Endodermal cell (in vitro differentiated cells): ENCODE measurements around the gene TRPV6. TPM values are rescaled to one million over a fixed set of nuclear protein-coding genes. Genes with fewer than 3 reads are reported as not detected.

ENCODE experiments used
- DNase-seq: peaks from one replicate; pipeline ENCODE4 v3.0.0-alpha.2; 2017
- H3K27ac ChIP-seq: 2 replicates; pipeline ENCODE4 v1.5.1; 2013; ENCODE audit warnings: mild to moderate bottlenecking, low read depth, low read length, moderate library complexity
- H3K27me3 ChIP-seq: 2 replicates; pipeline ENCODE4 v1.6.1; 2013; ENCODE audit warnings: mild to moderate bottlenecking, low read length, moderate library complexity; ENCODE audit not compliant: insufficient read depth, control insufficient read depth, poor library complexity, severe bottlenecking
- H3K36me3 ChIP-seq: 2 replicates; pipeline ENCODE4 v1.7.0; 2013; ENCODE audit warnings: mild to moderate bottlenecking, low read length, moderate library complexity; ENCODE audit not compliant: control insufficient read depth, insufficient read depth
- H3K4me1 ChIP-seq: one replicate; pipeline ENCODE4 v1.7.0; 2013; ENCODE audit warnings: low read length; ENCODE audit not compliant: control insufficient read depth, insufficient read depth
- H3K4me3 ChIP-seq: 2 replicates; pipeline ENCODE4 v1.5.1; 2013; ENCODE audit warnings: mild to moderate bottlenecking, low read length, moderate library complexity
- H3K9ac ChIP-seq: 2 replicates; pipeline ENCODE4 v1.6.1; 2013; ENCODE audit warnings: mild to moderate bottlenecking, low read length, moderate library complexity; ENCODE audit not compliant: poor library complexity, severe bottlenecking; ENCODE audit errors: extremely low read depth
- H3K9me3 ChIP-seq: 2 replicates; pipeline ENCODE4 v1.6.1; 2013; ENCODE audit warnings: mild to moderate bottlenecking, low read length, moderate library complexity; ENCODE audit not compliant: control insufficient read depth
- H3K27ac Mint-ChIP-seq: 2 replicates; pipeline ENCODE4 v1.8.0; 2020; ENCODE audit warnings: mixed read lengths
- H3K27me3 Mint-ChIP-seq: 2 replicates; pipeline ENCODE4 v1.8.0; 2021; ENCODE audit warnings: mild to moderate bottlenecking, mixed read lengths; ENCODE audit not compliant: insufficient read depth
- H3K36me3 Mint-ChIP-seq: 2 replicates; pipeline ENCODE4 v1.8.0; 2020; ENCODE audit warnings: low read depth, mixed read lengths
- H3K4me1 Mint-ChIP-seq: 2 replicates; pipeline ENCODE4 v1.8.0; 2020; ENCODE audit warnings: mixed read lengths
- H3K4me3 Mint-ChIP-seq: 2 replicates; pipeline ENCODE4 v1.8.0; 2020; ENCODE audit warnings: mild to moderate bottlenecking, moderate library complexity, mixed read lengths
- H3K9me3 Mint-ChIP-seq: 2 replicates; pipeline ENCODE4 v1.8.0; 2020; ENCODE audit warnings: mild to moderate bottlenecking, mixed read lengths
- WGBS, 2 experiments: methylation state at CpG; one replicate each; pipeline versions ENCODE4 v1.1.5 to v1.1.7; 2013; ENCODE audit warnings: missing lambda C conversion rate in 2 of 2, mixed read lengths in 1 of 2; ENCODE audit not compliant: insufficient coverage in 1 of 2, insufficient read length in 1 of 2; 5-methylcytosine and 5-hydroxymethylcytosine counted together
- long read RNA-seq, 4 experiments: library from polyadenylated mRNA in 2 of 4; library from RNA in 1 of 4; library from capped mRNA in 1 of 4; stranded (forward) in 3 of 4; unstranded in 1 of 4; transcript quantifications; one replicate each; pipeline ENCODE4 v2.0.0, GENCODE V29; 2020 to 2021; ENCODE audit warnings: inconsistent platforms in 1 of 4
- polyA plus RNA-seq, 2 experiments: library from polyadenylated mRNA; stranded (reverse); fragments of 50-300 nt; gene quantifications; one replicate each; pipeline ENCODE4 v1.2.3, GENCODE V29; 2013
- total RNA-seq, 2 donors: library from RNA; stranded (reverse); fragmentation: NEBNext Ultra II Directional in 1 of 2; extraction: Animal tissue kit (Norgen Biotek cat#: 25700) in 1 of 2; gene quantifications; 2 replicates in 1 of 2; 3 replicates in 1 of 2; pipeline ENCODE4 v1.2.1, GENCODE V29; 2021
- TF ChIP-seq, protein P1 (sequence below): fragments of 200-600 bp; sonication (generic); conservative IDR thresholded peaks from 2 replicates; pipeline ENCODE4 v1.5.0; 2021; ENCODE audit warnings: antibody characterized with exemption, mild to moderate bottlenecking

The TRPV6 gene
- 1 to 10 TPM; 2.7 to 4.1 TPM for total RNA-seq
- polyA plus RNA-seq (2013, experiment 1 of 2): 0.28 TPM
- 0.50 TPM for polyA plus RNA-seq (2013, experiment 2 of 2)
- long read RNA-seq, experiment 1, partial matches to known transcripts: 2 of 3 reads
- long read RNA-seq, experiment 1, other reads (novel, unspliced or antisense): 1 of 3 reads
- long read RNA-seq, experiment 2, full-length matches to known transcripts: 2 of 9 reads
- long read RNA-seq, experiment 2, partial matches to known transcripts: 2 of 9 reads
- long read RNA-seq, experiment 2, other reads (novel, unspliced or antisense): 5 of 9 reads
- long read RNA-seq, experiment 3, full-length matches to known transcripts: 1 of 3 reads
- long read RNA-seq, experiment 3, partial matches to known transcripts: 2 of 3 reads
- long read RNA-seq, experiment 3, other reads (novel, unspliced or antisense): 0 of 3 reads
- long read RNA-seq, experiment 4, partial matches to known transcripts: 2 of 2 reads
- long read RNA-seq, experiment 4, other reads (novel, unspliced or antisense): 0 of 2 reads

DNA sequence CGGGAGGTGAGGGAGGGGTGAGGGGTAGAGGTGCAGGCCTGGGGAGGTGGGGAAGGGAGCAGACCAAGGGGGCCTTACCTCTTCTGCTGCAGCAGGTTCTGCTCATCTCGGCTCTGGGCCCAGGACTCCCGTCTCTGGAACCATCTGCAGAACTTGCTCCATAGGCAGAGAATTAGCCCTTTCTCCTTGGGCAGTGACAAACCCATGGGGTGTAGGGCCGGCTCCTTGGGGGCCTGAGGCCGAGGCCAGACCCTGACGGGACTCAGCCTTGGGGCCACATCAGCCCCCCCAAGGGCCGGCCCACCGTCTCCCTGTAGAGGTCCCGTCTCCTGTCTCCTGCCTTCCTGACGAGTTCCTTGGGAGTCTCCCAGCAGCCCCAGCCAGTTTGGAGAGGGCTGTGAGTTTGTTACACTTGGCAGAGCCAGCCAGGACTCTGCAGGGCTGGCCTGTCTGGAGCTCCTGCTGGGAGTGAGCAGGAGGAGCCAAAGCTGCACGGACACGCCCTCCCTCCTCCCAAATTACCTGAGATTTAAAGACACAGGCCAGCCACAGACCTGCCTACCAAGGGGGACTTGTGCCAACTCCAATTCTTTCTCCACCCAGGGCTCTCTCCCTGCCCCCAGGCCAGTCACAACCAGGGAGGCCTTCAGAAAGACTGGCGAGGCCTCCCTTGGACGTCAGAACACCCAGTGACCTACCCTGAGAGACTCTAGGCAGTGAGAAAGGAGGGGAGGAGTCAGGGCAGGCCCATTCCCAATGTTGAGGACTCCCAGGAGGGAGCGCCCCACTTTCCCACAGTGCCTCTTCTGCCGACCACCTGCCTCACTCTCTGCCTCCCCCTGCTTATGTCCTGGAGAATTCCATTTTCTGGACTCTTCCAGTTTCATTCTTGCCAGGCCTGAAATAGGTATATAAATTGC is at the start of gene TRPV6:
TRPV6 (minus strand) TSS at position 435 of the 920 bp plus-strand sequence.
- H3K36me3 Mint-ChIP-seq: no peaks in the 10 kb centered on the region
- H3K27ac Mint-ChIP-seq: peak within 1 kb of the TSS; percentile 86
- no peaks in the 10 kb centered on the region for H3K9me3 ChIP-seq
- H3K4me3 Mint-ChIP-seq: peak within 1 kb of the TSS; percentile 36
- H3K4me3 ChIP-seq: no peak within 1 kb of the TSS
- no peaks in the 10 kb centered on the region for H3K9me3 Mint-ChIP-seq
- peaks cover 14% of the 10 kb centered on the region for H3K27me3 Mint-ChIP-seq
- H3K36me3 ChIP-seq: no peaks in the 10 kb centered on the region
- TF ChIP-seq, protein P1, sequence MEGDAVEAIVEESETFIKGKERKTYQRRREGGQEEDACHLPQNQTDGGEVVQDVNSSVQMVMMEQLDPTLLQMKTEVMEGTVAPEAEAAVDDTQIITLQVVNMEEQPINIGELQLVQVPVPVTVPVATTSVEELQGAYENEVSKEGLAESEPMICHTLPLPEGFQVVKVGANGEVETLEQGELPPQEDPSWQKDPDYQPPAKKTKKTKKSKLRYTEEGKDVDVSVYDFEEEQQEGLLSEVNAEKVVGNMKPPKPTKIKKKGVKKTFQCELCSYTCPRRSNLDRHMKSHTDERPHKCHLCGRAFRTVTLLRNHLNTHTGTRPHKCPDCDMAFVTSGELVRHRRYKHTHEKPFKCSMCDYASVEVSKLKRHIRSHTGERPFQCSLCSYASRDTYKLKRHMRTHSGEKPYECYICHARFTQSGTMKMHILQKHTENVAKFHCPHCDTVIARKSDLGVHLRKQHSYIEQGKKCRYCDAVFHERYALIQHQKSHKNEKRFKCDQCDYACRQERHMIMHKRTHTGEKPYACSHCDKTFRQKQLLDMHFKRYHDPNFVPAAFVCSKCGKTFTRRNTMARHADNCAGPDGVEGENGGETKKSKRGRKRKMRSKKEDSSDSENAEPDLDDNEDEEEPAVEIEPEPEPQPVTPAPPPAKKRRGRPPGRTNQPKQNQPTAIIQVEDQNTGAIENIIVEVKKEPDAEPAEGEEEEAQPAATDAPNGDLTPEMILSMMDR: no peak
- H3K4me1 Mint-ChIP-seq: peaks cover 8% of the 10 kb centered on the region
- peak; percentile 95 for DNase-seq
- 60 to 67% methylated on average over 4 to 16 of the region's 16 CpGs for WGBS, 2 experiments
- H3K9ac ChIP-seq: no peak within 1 kb of the TSS
- peaks cover 5% of the 10 kb centered on the region for H3K27me3 ChIP-seq
- H3K27ac ChIP-seq: no peak within 1 kb of the TSS
- no peaks in the 10 kb centered on the region for H3K4me1 ChIP-seq

DNA sequence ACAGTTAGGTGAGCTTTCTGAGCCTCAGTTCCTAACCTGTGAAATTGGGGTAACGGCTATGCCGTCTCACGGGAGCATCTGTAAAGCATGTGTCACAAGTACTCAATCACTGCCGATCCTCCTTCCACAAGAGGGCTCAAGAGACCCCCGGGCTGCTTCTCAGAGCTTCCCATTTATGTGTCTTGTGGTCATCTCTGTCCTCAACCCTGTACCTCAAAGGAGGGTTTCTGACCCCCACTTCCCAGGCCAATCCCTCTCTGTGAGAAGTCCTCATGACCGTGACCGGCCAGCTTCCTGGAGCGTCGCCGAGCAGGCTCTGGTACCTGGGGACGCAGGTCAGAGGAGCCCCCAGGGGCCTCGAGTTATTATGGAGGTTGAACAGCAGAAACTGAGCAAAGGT is 48.5 kb upstream of the TRPV6 start:
- Histone ChIP-seq H3K9me3 (no peaks in the 10 kb centered on the region), H3K4me3 (no peak overlapping the region), H3K36me3 (no peaks in the 10 kb centered on the region), H3K9ac (no peak overlapping the region), H3K27me3 (no peaks in the 10 kb centered on the region), H3K4me1 (no peaks in the 10 kb centered on the region), H3K27ac (no peak overlapping the region)
- H3K27ac Mint-ChIP-seq: no peak overlapping the region
- H3K36me3 Mint-ChIP-seq: no peaks in the 10 kb centered on the region
- DNase-seq: no peak
- H3K27me3 Mint-ChIP-seq: peaks cover 11% of the 10 kb centered on the region
- 91 to 92% methylated on average over 11 to 12 of the region's 12 CpGs for WGBS, 2 experiments
- peaks cover 5% of the 10 kb centered on the region for H3K4me1 Mint-ChIP-seq
- no peaks in the 10 kb centered on the region for H3K9me3 Mint-ChIP-seq
- TF ChIP-seq, protein P1: no peak
- H3K4me3 Mint-ChIP-seq: no peak overlapping the region

DNA sequence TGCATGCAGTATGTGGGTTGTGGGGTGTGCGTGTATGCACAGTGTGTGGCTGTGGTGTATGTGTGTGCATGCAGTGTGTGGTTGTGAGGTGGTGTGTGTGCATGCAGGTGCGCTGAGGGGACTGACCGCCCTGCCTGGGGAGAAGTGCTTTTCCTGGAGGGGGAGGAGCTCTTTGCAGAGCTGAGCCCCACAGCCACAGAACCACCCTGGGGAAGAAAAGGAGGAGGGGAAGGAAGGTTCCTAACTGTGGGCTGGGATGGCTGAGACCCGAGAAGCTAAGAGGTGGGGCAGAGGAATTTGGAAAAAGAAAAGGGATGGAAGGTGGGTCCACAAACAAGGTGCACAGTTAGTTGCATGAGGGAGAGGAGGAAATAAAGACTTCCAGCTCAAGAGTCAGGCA is 48.1 kb upstream of the TRPV6 start, which contains the start of gene TRPV5:
TRPV5 (minus strand) TSS at position 123 of the 400 bp plus-strand sequence. CDS start 287 bp downstream, outside the sequence.
- no peak within 1 kb of the TSS for H3K27ac Mint-ChIP-seq

More for the DNA sequence above, 48.1 kb upstream of the TRPV6 start, which contains the start of gene TRPV5:
- TF ChIP-seq, protein P1: no peak
- Mint-ChIP-seq H3K9me3 (no peaks in the 10 kb centered on the region), H3K36me3 (no peaks in the 10 kb centered on the region), H3K4me3 (no peak within 1 kb of the TSS), H3K4me1 (peaks cover 5% of the 10 kb centered on the region), H3K27me3 (peaks cover 11% of the 10 kb centered on the region)
- H3K36me3 ChIP-seq: no peaks in the 10 kb centered on the region
- no peaks in the 10 kb centered on the region for H3K4me1 ChIP-seq
- H3K27ac ChIP-seq: no peak within 1 kb of the TSS
- no peaks in the 10 kb centered on the region for H3K27me3 ChIP-seq
- DNase-seq: no peak
- H3K9ac ChIP-seq: no peak within 1 kb of the TSS
- H3K4me3 ChIP-seq: no peak within 1 kb of the TSS
- 67 to 87% methylated on average over 1 to 4 of the region's 4 CpGs for WGBS, 2 experiments
- no peaks in the 10 kb centered on the region for H3K9me3 ChIP-seq
